Esophagus squamous epithelium (tissue), 5 donors: Measurements from ENCODE around the gene THSD8. TPM values are rescaled to one million over a fixed set of nuclear protein-coding genes. Genes with fewer than 3 reads are reported as not detected.

Experiments
- DNase-seq: peaks from one replicate; lab custom pipeline; 2025; lab: John Stamatoyannopoulos, UW
- H3K27ac ChIP-seq, 4 donors: fragments of 200-600 bp; sonication (generic); one replicate each; pipeline ENCODE4 v1.5.1; 2016 to 2019; ENCODE audit warnings: mild to moderate bottlenecking in 1 of 4
- H3K27me3 ChIP-seq, 4 donors: fragments of 200-600 bp; sonication (generic); 1 replicate in 3 of 4; 2 replicates in 1 of 4; pipeline versions ENCODE4 v1.5.1 to v1.6.0; 2017 to 2021; ENCODE audit warnings: antibody characterized with exemption in 1 of 4
- H3K36me3 ChIP-seq, 3 donors: fragments of 200-600 bp; sonication (generic); one replicate each; pipeline ENCODE4 v1.5.1; 2016 to 2019
- H3K4me1 ChIP-seq, 3 donors: fragments of 200-600 bp; sonication (generic); one replicate each; pipeline ENCODE4 v1.5.1; 2017 to 2019
- H3K4me3 ChIP-seq, 4 donors: fragments of 200-600 bp; sonication (generic); 1 replicate in 3 of 4; 2 replicates in 1 of 4; pipeline ENCODE4 v1.5.1; 2016 to 2019; ENCODE audit warnings: mild to moderate bottlenecking in 2 of 4, moderate library complexity in 1 of 4
- H3K9me3 ChIP-seq, 3 donors: fragments of 200-600 bp; sonication (generic); one replicate each; pipeline ENCODE4 v1.5.1; 2016 to 2019
- POLR2A ChIP-seq, 4 donors: fragments of 450-650 bp; IDR thresholded peaks; one replicate each; pipeline ENCODE4 v1.6.1; 2017; ENCODE audit warnings: antibody characterized with exemption in 4 of 4, mild to moderate bottlenecking in 4 of 4, moderate library complexity in 3 of 4
- WGBS, 2 donors: methylation state at CpG; one replicate each; pipeline ENCODE4 v1.1.5; 2018; 5-methylcytosine and 5-hydroxymethylcytosine counted together
- intact Hi-C: fragments of 100-400 bp; cut with DNase I; formaldehyde crosslinking; loops from one replicate; pipeline ENCODE4 v1.15.0; 2022
- total RNA-seq, 4 donors: library from RNA; depleted of rRNA; stranded (reverse); fragments of >200 nt; gene quantifications; one replicate each; pipeline ENCODE4 v1.1.0, GENCODE V29; 2016
- TF ChIP-seq, protein P1 (sequence below), 6 experiments: fragments of 450-650 bp in 4 of 6; fragments of 200-600 bp in 2 of 6; sonication (generic) in 2 of 6; IDR thresholded peaks; one replicate each; pipeline ENCODE4 v1.5.1; 2016 to 2019; ENCODE audit warnings: antibody characterized with exemption in 6 of 6, mild to moderate bottlenecking in 4 of 6, moderate library complexity in 4 of 6
- donor health status: DM: yes; HTN: yes; CAD: no.

THSD8 gene
- total RNA-seq, 4 donors from 2014 or later, result not detected

DNA sequence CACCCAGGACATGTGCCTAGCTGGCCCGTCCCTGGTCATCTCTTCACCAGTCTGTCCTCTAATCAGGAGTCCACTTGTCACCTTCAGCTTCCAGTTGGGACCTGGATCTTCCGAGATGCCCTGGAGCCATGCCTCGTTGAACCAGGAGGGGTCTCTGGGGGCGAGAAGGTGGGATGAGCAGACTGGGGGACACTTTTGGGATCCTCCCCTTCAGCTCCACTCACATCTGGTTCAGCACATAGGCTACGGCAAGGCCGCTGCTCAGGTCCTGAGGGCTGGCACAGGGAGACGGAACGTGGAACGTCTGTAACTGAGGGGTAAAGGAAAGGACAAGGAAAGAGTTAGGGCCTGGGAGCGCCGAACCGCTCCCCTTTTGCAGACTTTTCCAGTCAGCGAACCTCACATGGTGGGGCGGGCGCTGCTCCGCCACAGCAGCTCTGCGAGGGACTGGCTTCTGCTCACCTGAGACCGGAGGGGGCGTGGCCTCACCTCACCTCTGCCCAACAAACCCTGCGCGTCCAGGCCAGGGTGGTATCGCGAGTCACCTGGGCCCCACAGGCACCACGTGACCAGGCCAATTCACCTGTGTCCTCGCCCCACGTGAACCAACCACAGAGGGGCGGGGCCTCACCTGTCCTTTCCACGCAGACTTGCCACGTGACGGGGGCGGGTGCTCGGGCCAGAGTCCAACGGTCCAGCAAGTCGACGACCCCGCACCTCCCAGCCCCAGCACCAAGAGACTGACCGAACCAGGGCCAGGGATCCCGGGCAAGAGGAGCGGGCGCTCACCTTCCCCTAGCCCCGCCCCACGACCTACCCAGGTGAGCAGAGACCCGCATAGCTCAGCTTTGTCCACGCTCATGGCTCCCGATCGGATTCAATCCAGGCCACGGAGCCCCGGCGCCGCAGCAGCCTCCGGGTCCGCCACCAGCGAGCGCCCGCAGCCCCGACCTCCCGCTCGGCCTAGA is 27.0 kb upstream of the THSD8 start, which contains the start of gene HOOK2:
Gene HOOK2, minus strand, starts transcription at position 965 of the 968 bp plus-strand sequence. Its CDS starts 103 bp downstream, at position 862.
- TF ChIP-seq POLR2A (IDR thresholded peaks at IDR 0.05), result peak in 3 of 4 donors; percentile 27 to 47 (median 36)
- TF ChIP-seq, protein P1, sequence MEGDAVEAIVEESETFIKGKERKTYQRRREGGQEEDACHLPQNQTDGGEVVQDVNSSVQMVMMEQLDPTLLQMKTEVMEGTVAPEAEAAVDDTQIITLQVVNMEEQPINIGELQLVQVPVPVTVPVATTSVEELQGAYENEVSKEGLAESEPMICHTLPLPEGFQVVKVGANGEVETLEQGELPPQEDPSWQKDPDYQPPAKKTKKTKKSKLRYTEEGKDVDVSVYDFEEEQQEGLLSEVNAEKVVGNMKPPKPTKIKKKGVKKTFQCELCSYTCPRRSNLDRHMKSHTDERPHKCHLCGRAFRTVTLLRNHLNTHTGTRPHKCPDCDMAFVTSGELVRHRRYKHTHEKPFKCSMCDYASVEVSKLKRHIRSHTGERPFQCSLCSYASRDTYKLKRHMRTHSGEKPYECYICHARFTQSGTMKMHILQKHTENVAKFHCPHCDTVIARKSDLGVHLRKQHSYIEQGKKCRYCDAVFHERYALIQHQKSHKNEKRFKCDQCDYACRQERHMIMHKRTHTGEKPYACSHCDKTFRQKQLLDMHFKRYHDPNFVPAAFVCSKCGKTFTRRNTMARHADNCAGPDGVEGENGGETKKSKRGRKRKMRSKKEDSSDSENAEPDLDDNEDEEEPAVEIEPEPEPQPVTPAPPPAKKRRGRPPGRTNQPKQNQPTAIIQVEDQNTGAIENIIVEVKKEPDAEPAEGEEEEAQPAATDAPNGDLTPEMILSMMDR (IDR thresholded peaks at IDR 0.05), result peak in 1 of 6 experiments; percentile 25
- Histone ChIP-seq H3K4me3 (peak within 1 kb of the TSS; percentile 58 to 90 (median 71)), H3K27ac (peak within 1 kb of the TSS; percentile 95 to 98 (median 98)), H3K9me3 (no peaks in the 10 kb centered on the region), H3K36me3 (peaks cover 0 to 24% (median 3%) of the 10 kb centered on the region in 3 donors), H3K4me1 (peaks cover 21 to 50% (median 29%) of the 10 kb centered on the region in 3 donors), H3K27me3 (no peaks in the 10 kb centered on the region)
- WGBS, 2 donors, result 49 to 60% methylated on average over 1 to 8 of the region's 58 CpGs
- intact Hi-C loops, result loop anchor here (5.0 kb wide), 1 partner anchor 67 kb away; no protein-coding TSS in a partner anchor
- peak; percentile 63 for DNase-seq

DNA sequence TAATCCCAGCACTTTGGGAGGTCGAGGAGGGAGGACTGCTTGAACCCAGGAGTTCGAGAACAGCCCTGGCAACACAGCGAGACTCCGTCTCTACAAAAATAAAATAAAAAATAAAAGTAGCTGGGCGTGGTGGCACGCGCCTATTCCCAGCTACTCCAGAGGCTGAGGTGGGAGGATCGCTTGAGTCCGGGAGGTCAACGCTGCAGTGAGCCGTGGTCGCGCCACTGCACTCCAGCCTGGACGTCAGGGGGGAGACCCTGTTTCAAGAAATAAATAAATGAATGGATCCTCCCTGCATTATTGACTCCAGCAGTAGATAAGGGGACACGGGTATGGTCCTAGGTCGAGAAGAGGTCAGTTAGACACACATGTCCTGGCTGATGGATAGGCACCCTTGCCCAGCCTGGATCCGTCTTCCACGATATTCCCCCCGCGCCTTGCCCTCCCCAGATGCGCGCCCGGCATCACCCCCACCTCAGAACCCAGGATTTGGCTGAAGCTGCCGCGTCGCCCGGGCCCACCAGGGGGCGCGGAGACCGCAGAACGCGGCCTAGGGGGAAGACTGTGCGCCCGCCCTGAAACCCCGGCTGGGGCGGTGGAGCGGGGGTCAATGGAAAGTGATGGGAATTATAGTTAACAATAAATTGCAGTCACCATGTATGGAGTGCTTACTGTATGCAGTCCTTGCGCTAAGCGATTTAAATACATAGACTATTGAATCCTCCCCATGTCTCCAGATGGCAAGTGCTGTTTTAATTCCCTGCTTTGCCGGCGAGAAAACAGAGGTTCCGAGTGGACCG is 24.5 kb upstream of the THSD8 start:
- DNase-seq, result no peak
- 7 to 12% methylated on average over 23 to 29 of the region's 43 CpGs for WGBS, 2 donors
- TF ChIP-seq, protein P1 (IDR thresholded peaks at IDR 0.05), result peak; percentile 97 to 99 (median 97)
- no peak for TF ChIP-seq POLR2A (IDR thresholded peaks at IDR 0.05)
- H3K4me1 ChIP-seq, result peaks cover 29 to 64% (median 37%) of the 10 kb centered on the region in 3 donors
- no peaks in the 10 kb centered on the region for H3K27me3 ChIP-seq
- H3K4me3 ChIP-seq, result peak overlapping the region; percentile 44 to 76 (median 68)
- peaks cover 0 to 5% (median 0%) of the 10 kb centered on the region in 3 donors for H3K36me3 ChIP-seq
- no peaks in the 10 kb centered on the region for H3K9me3 ChIP-seq
- peak overlapping the region; percentile 93 to 99 (median 98) for H3K27ac ChIP-seq
- intact Hi-C loops, result no loop called here

DNA sequence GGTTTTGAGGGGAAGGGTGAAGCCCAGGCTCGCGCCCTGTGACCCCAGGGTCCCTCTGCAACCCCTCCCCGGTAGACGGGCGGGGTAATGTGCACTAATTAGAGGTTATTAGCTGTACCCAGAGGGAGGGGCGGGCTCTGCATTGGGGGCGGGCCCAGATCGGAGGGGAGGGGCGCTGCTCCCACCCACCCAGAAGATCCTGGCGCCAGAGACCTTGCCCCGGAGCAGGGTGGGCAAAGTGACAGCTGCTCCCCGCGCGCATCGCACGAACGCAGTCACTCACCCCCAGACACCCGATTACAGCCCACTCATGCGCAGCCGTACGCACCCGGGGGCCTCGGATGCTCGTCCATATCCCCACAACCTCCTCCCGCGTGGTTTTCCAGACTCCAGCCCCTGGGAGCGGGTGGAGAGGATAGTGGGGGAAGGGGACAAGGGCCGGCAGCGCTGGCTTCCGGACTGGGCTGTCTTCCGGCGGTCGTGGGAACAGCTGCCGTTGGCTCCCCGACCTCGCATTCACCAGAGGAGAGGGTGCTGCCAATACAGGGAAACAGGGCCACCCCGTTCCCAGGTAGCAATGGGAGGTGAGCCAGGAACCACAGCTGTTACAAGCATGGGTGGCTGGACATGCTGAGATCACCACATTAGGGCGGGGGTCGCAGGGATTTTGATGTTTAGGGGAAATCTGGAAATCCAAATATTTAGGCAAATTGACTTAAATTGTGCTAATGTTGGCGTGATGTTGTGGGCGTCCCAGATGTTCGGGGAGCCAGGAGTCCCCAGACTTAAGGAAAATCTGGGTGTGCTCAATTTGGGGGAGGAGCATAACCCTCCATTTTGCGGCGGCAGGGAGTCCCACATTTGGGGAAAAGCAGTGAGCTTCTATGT is 23.6 kb upstream of the THSD8 start:
- no peaks in the 10 kb centered on the region for H3K27me3 ChIP-seq
- no peaks in the 10 kb centered on the region for H3K9me3 ChIP-seq
- 0 to 4% methylated on average over 7 to 12 of the region's 44 CpGs for WGBS, 2 donors
- peaks cover 36 to 72% (median 43%) of the 10 kb centered on the region in 3 donors for H3K4me1 ChIP-seq
- intact Hi-C loops, result no loop called here
- peak overlapping the region; percentile 93 to 99 (median 98) for H3K27ac ChIP-seq
- H3K4me3 ChIP-seq, result peak overlapping the region; percentile 44 to 76 (median 68)
- no peaks in the 10 kb centered on the region for H3K36me3 ChIP-seq
- DNase-seq, result no peak
- peak in 2 of 4 donors; percentile 26 to 54 for TF ChIP-seq POLR2A (IDR thresholded peaks at IDR 0.05)
- TF ChIP-seq, protein P1 (IDR thresholded peaks at IDR 0.05), result no peak

DNA sequence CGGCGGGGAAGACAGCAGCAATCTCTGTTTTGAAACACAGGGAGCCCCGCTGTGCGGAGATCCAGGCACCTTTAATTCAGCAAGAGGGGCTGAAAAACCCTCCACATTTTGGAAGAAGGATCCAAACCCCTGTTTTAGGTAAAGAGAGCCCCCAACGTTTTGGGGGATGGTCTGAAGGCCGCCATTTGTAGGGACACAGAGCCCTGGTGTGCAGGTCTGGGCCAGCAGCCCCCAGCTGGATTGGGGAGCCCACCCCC is 23.0 kb upstream of the THSD8 start:
- Histone ChIP-seq H3K9me3 (no peaks in the 10 kb centered on the region), H3K4me3 (peak overlapping the region; percentile 44 to 76 (median 68)), H3K4me1 (peaks cover 42 to 78% (median 48%) of the 10 kb centered on the region in 3 donors), H3K27me3 (no peaks in the 10 kb centered on the region), H3K27ac (peak overlapping the region; percentile 93 to 99 (median 98)), H3K36me3 (no peaks in the 10 kb centered on the region)
- DNase-seq, result no peak
- 26 to 29% methylated on average over 3 to 6 of the region's 6 CpGs for WGBS, 2 donors
- no peak for TF ChIP-seq POLR2A (IDR thresholded peaks at IDR 0.05)
- TF ChIP-seq, protein P1 (IDR thresholded peaks at IDR 0.05), result no peak
- intact Hi-C loops, result no loop called here
